Measurements from ENCODE around the gene DUSP6. TPM values are rescaled to one million over a fixed set of nuclear protein-coding genes. Genes with fewer than 3 reads are reported as not detected.

Gene DUSP6
- total and polyA plus RNA-seq, 2 of the 13 experiments (the other 11 are each of a cell fraction or from before 2014, with no cell fraction given), result 40.9 to 161 TPM

DNA sequence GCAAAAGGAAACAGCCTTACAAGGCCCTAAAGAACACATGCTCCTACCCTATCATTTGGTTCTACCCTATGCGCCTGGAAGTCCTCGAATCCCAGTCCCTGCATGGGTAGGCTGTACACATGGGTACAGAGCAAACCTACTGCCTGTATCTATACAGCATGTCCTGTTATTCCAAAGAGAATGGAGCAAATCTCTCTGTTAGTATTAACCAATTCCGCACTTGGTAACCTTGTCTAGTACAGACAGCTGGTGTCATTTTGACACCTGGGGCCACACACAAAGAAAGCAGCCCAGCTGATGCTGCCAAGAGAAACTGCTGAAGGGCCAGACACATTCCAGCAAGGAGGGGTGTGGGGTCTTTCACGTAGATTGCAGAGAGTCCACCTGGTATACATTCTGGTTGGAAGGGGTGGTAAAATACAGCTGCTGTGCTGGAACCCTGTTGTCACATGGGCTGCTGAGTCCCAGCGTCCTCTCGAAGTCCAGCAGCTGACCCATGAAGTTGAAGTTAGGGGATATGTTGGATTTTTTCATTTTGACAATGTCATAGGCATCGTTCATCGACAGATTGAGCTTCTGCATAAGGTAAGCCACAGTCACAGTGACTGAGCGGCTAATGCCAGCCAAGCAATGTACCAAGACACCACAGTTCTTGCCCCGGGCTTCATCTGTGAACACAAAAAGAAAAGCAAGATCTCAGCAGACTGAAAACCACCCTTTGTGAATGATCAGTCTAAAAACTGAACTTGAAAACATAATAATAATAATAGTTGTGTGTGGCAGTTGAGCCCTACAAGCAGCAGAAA lies 3.2 kb downstream of the DUSP6 start (continued):
- TF ChIP-seq, protein P1, sequence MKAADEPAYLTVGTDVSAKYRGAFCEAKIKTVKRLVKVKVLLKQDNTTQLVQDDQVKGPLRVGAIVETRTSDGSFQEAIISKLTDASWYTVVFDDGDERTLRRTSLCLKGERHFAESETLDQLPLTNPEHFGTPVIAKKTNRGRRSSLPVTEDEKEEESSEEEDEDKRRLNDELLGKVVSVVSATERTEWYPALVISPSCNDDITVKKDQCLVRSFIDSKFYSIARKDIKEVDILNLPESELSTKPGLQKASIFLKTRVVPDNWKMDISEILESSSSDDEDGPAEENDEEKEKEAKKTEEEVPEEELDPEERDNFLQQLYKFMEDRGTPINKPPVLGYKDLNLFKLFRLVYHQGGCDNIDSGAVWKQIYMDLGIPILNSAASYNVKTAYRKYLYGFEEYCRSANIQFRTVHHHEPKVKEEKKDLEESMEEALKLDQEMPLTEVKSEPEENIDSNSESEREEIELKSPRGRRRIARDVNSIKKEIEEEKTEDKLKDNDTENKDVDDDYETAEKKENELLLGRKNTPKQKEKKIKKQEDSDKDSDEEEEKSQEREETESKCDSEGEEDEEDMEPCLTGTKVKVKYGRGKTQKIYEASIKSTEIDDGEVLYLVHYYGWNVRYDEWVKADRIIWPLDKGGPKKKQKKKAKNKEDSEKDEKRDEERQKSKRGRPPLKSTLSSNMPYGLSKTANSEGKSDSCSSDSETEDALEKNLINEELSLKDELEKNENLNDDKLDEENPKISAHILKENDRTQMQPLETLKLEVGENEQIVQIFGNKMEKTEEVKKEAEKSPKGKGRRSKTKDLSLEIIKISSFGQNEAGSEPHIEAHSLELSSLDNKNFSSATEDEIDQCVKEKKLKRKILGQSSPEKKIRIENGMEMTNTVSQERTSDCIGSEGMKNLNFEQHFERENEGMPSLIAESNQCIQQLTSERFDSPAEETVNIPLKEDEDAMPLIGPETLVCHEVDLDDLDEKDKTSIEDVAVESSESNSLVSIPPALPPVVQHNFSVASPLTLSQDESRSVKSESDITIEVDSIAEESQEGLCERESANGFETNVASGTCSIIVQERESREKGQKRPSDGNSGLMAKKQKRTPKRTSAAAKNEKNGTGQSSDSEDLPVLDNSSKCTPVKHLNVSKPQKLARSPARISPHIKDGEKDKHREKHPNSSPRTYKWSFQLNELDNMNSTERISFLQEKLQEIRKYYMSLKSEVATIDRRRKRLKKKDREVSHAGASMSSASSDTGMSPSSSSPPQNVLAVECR (CRISPR knock-in tag; IDR thresholded peaks at IDR 0.05; ENCODE audit: borderline replicate concordance), result 0 out of 2 replicates have a peak, but pooled peaks have one; percentile 11
- TF ChIP-seq ZFP62 (CRISPR knock-in tag; IDR thresholded peaks at IDR 0.05) (no peak), ZNF253 (CRISPR knock-in tag; IDR thresholded peaks at IDR 0.05; ENCODE audit: borderline replicate concordance) (no peak), ZNF138 (CRISPR knock-in tag; IDR thresholded peaks at IDR 0.05; ENCODE audit: low read depth) (no peak), TMF1 (CRISPR knock-in tag; IDR thresholded peaks at IDR 0.05; ENCODE audit: low read depth) (no peak), ZNF33B (CRISPR knock-in tag; IDR thresholded peaks at IDR 0.05) (no peak), SAP130 (CRISPR knock-in tag; IDR thresholded peaks at IDR 0.05; ENCODE audit: low read depth) (0 out of 2 replicates have a peak, but pooled peaks have one; percentile 8), JUND (CRISPR knock-in tag; IDR thresholded peaks at IDR 0.05) (no peak)
- TF ChIP-seq, protein P2, sequence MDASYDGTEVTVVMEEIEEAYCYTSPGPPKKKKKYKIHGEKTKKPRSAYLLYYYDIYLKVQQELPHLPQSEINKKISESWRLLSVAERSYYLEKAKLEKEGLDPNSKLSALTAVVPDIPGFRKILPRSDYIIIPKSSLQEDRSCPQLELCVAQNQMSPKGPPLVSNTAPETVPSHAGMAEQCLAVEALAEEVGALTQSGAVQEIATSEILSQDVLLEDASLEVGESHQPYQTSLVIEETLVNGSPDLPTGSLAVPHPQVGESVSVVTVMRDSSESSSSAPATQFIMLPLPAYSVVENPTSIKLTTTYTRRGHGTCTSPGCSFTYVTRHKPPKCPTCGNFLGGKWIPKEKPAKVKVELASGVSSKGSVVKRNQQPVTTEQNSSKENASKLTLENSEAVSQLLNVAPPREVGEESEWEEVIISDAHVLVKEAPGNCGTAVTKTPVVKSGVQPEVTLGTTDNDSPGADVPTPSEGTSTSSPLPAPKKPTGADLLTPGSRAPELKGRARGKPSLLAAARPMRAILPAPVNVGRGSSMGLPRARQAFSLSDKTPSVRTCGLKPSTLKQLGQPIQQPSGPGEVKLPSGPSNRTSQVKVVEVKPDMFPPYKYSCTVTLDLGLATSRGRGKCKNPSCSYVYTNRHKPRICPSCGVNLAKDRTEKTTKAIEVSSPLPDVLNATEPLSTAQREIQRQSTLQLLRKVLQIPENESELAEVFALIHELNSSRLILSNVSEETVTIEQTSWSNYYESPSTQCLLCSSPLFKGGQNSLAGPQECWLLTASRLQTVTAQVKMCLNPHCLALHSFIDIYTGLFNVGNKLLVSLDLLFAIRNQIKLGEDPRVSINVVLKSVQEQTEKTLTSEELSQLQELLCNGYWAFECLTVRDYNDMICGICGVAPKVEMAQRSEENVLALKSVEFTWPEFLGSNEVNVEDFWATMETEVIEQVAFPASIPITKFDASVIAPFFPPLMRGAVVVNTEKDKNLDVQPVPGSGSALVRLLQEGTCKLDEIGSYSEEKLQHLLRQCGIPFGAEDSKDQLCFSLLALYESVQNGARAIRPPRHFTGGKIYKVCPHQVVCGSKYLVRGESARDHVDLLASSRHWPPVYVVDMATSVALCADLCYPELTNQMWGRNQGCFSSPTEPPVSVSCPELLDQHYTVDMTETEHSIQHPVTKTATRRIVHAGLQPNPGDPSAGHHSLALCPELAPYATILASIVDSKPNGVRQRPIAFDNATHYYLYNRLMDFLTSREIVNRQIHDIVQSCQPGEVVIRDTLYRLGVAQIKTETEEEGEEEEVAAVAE (CRISPR knock-in tag; IDR thresholded peaks at IDR 0.05; ENCODE audit: borderline replicate concordance), result no peak
- TF ChIP-seq, protein P3, sequence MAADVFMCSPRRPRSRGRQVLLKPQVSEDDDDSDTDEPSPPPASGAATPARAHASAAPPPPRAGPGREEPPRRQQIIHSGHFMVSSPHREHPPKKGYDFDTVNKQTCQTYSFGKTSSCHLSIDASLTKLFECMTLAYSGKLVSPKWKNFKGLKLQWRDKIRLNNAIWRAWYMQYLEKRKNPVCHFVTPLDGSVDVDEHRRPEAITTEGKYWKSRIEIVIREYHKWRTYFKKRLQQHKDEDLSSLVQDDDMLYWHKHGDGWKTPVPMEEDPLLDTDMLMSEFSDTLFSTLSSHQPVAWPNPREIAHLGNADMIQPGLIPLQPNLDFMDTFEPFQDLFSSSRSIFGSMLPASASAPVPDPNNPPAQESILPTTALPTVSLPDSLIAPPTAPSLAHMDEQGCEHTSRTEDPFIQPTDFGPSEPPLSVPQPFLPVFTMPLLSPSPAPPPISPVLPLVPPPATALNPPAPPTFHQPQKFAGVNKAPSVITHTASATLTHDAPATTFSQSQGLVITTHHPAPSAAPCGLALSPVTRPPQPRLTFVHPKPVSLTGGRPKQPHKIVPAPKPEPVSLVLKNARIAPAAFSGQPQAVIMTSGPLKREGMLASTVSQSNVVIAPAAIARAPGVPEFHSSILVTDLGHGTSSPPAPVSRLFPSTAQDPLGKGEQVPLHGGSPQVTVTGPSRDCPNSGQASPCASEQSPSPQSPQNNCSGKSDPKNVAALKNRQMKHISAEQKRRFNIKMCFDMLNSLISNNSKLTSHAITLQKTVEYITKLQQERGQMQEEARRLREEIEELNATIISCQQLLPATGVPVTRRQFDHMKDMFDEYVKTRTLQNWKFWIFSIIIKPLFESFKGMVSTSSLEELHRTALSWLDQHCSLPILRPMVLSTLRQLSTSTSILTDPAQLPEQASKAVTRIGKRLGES (CRISPR knock-in tag; IDR thresholded peaks at IDR 0.05; ENCODE audit: borderline replicate concordance), result no peak
- TF ChIP-seq, protein P4, sequence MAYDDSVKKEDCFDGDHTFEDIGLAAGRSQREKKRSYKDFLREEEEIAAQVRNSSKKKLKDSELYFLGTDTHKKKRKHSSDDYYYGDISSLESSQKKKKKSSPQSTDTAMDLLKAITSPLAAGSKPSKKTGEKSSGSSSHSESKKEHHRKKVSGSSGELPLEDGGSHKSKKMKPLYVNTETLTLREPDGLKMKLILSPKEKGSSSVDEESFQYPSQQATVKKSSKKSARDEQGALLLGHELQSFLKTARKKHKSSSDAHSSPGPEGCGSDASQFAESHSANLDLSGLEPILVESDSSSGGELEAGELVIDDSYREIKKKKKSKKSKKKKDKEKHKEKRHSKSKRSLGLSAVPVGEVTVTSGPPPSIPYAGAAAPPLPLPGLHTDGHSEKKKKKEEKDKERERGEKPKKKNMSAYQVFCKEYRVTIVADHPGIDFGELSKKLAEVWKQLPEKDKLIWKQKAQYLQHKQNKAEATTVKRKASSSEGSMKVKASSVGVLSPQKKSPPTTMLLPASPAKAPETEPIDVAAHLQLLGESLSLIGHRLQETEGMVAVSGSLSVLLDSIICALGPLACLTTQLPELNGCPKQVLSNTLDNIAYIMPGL (CRISPR knock-in tag; IDR thresholded peaks at IDR 0.05; ENCODE audit: borderline replicate concordance in 1 of 2, low read depth in 1 of 2), result no peak
- TF ChIP-seq, protein P5, sequence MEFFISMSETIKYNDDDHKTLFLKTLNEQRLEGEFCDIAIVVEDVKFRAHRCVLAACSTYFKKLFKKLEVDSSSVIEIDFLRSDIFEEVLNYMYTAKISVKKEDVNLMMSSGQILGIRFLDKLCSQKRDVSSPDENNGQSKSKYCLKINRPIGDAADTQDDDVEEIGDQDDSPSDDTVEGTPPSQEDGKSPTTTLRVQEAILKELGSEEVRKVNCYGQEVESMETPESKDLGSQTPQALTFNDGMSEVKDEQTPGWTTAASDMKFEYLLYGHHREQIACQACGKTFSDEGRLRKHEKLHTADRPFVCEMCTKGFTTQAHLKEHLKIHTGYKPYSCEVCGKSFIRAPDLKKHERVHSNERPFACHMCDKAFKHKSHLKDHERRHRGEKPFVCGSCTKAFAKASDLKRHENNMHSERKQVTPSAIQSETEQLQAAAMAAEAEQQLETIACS (CRISPR knock-in tag; IDR thresholded peaks at IDR 0.05), result no peak
